Gastrocnemius medialis (tissue), 4 donors: Measurements from ENCODE around the gene LDB3. TPM values are rescaled to one million over a fixed set of nuclear protein-coding genes. Genes with fewer than 3 reads are reported as not detected.

ENCODE experiments used
- ATAC-seq, 2 donors: fragments of 150-250 bp; one replicate each; pipeline ENCODE4 v1.9.1; 2016
- DNase-seq, 2 donors: peaks; one replicate each; pipeline ENCODE4 v3.0.0-alpha.2; 2019
- H3K27ac ChIP-seq, 4 donors: fragments of 200-600 bp; sonication (generic); 1 replicate in 1 of 4; 2 replicates in 3 of 4; pipeline ENCODE4 v1.5.1; 2016 to 2018; ENCODE audit warnings: mild to moderate bottlenecking in 2 of 4, moderate library complexity in 1 of 4
- H3K27me3 ChIP-seq, 3 donors: fragments of 200-600 bp; sonication (generic) in 2 of 3; 1 replicate in 1 of 3; 2 replicates in 2 of 3; pipeline versions ENCODE4 v1.5.1 to v1.6.0; 2016 to 2019; ENCODE audit warnings: mild to moderate bottlenecking in 1 of 3, moderate library complexity in 1 of 3
- H3K36me3 ChIP-seq, 2 donors: fragments of 200-600 bp; sonication (generic) in 1 of 2; one replicate each; pipeline ENCODE4 v1.5.1; 2017 to 2018
- H3K4me1 ChIP-seq, 2 donors: fragments of 200-600 bp; sonication (generic) in 1 of 2; one replicate each; pipeline ENCODE4 v1.5.1; 2016 to 2017; ENCODE audit warnings: mild to moderate bottlenecking in 2 of 2
- H3K4me3 ChIP-seq, 4 donors: fragments of 200-600 bp; sonication (generic) in 3 of 4; 1 replicate in 1 of 4; 2 replicates in 3 of 4; pipeline ENCODE4 v1.5.1; 2016 to 2019; ENCODE audit warnings: mild to moderate bottlenecking in 2 of 4
- H3K9me3 ChIP-seq, 3 donors: fragments of 200-600 bp; sonication (generic) in 2 of 3; 1 replicate in 1 of 3; 2 replicates in 2 of 3; pipeline ENCODE4 v1.5.1; 2016 to 2019
- CTCF ChIP-seq, 5 experiments: fragments of 450-650 bp in 3 of 5; fragments of 200-600 bp in 2 of 5; sonication (generic) in 2 of 5; IDR thresholded peaks in 4 of 5; conservative IDR thresholded peaks in 1 of 5; 1 replicate in 4 of 5; 2 replicates in 1 of 5; pipeline ENCODE4 v1.5.1; 2016 to 2019; ENCODE audit warnings: antibody characterized with exemption in 5 of 5, mild to moderate bottlenecking in 3 of 5, moderate library complexity in 3 of 5
- POLR2A ChIP-seq, 2 donors: fragments of 450-650 bp; IDR thresholded peaks; one replicate each; pipeline ENCODE4 v1.6.1; 2017; ENCODE audit warnings: antibody characterized with exemption in 2 of 2, mild to moderate bottlenecking in 2 of 2, moderate library complexity in 2 of 2
- in situ Hi-C, 4 donors: fragments of 200-750 bp; cut with MboI; loops; one replicate each; pipeline versions ENCODE4 v1.15.0 to v1.8.0; 2017; ENCODE audit warnings: low sequenced_read_pairs in 4 of 4
- intact Hi-C: fragments of 100-400 bp; cut with DNase I; formaldehyde crosslinking; loops from one replicate; pipeline ENCODE4 v1.15.1; 2023; ENCODE audit warnings: low total_unique reads
- total RNA-seq, 4 donors: library from RNA; depleted of rRNA; stranded (reverse); fragments of >200 nt; gene quantifications; one replicate each; pipeline versions ENCODE4 v1.1.0 to v1.2.3, GENCODE V29; 2016

LDB3 gene
- total RNA-seq, 4 donors from 2014 or later: 164 to 305 (median 227) TPM

DNA sequence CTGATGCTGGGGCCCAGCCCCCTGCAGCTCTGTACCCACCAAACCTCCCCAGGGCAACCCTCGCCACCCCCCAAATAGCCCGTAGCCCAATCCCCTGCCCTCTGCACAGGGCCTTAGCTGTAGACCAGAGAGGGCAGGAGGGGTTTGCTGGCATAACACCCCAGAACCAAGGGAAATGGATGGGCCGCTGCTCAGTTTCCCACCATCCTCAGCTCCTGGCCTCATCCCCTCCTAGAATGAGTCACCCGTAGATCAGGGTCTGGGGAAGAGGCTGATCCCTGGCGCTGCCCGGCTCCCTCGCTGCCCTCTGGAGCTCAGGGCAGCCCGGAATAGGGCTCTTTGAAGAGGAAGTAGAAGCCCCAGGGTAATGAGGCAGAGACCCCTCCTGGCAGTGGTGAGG lies 31.2 kb downstream of the LDB3 start:
- intact Hi-C loops: no loop called here
- Histone ChIP-seq H3K4me3 (no peak overlapping the region), H3K36me3 (peaks cover 0 to 59% of the 10 kb centered on the region in 2 donors), H3K9me3 (no peaks in the 10 kb centered on the region), H3K27me3 (no peaks in the 10 kb centered on the region), H3K4me1 (peaks cover 4 to 13% of the 10 kb centered on the region in 2 donors), H3K27ac (peak overlapping the region; percentile 9 to 74 (median 52))
- no peak for DNase-seq
- no peak for ATAC-seq
- TF ChIP-seq CTCF (IDR thresholded peaks at IDR 0.05 in 4 of 5, conservative IDR thresholded peaks at IDR 0.05 in 1 of 5) (no peak), POLR2A (IDR thresholded peaks at IDR 0.05) (no peak)
- in situ Hi-C loops: loop anchor here in 2 of 4 donors (5.0 to 10.0 kb wide), 2 partner anchors 195 to 203 kb away; no protein-coding TSS in a partner anchor

- Histone ChIP-seq H3K36me3 (peaks cover 0 to 57% of the 10 kb centered on the region in 2 donors), H3K27me3 (no peaks in the 10 kb centered on the region), H3K4me1 (peaks cover 4 to 13% of the 10 kb centered on the region in 2 donors), H3K4me3 (no peak overlapping the region), H3K27ac (peak overlapping the region; percentile 9 to 74 (median 52)), H3K9me3 (no peaks in the 10 kb centered on the region)
- intact Hi-C loops: no loop called here
- TF ChIP-seq CTCF (IDR thresholded peaks at IDR 0.05 in 4 of 5, conservative IDR thresholded peaks at IDR 0.05 in 1 of 5) (no peak), POLR2A (IDR thresholded peaks at IDR 0.05) (no peak)
- in situ Hi-C loops: loop anchor here in 3 of 4 donors (5.0 to 10.0 kb wide), 2 partner anchors 195 to 202 kb away; no protein-coding TSS in a partner anchor
- DNase-seq (no peak), ATAC-seq (no peak)
These were observed 31.9 kb downstream of the LDB3 start for GRCh38 chr10:86699991-86700840.

DNA sequence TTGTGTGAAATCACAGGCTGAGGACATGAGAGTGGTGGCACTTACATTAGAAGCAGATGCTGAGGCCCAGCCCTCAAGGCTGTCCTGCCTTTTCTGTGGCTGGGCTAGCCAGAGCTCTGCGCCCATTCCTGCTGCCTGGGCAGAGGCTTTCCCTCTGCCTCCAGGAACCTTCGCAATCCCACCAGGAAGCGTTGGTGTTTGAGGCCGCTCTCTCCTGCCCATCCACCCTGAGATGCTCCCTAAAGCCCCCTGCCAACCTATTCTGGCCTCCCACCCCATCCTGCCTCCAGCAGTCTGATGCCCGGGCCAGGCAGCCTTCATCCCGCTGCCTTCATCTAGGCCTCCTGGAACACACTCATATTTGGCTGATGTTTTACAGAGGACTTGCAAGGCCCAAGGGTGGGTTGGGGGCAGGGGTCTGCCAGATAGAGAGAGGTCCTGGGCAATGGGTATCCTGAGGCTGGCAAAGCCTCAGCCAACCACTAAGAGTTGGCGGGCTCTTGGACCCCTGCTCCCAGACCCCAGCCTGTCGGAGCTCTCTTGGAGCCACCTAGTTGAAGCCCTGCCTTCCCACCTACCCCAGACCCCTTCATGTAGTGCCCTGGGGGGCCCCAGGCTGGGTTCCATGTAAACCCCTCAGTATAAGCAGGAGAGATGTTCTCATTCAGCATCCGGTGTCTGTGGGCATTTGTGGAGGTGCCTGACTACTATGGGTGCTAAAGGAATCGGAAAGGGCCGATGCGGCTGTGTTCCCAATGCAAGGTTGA lies 32.7 kb downstream of the LDB3 start:
- Histone ChIP-seq H3K27me3 (no peaks in the 10 kb centered on the region), H3K4me1 (peaks cover 9 to 13% of the 10 kb centered on the region in 2 donors), H3K4me3 (no peak overlapping the region), H3K9me3 (no peaks in the 10 kb centered on the region), H3K36me3 (peaks cover 0 to 52% of the 10 kb centered on the region in 2 donors), H3K27ac (peak overlapping the region in 1 of 4 donors; percentile 74)
- intact Hi-C loops: no loop called here
- DNase-seq (no peak), ATAC-seq (no peak)
- TF ChIP-seq CTCF (IDR thresholded peaks at IDR 0.05 in 4 of 5, conservative IDR thresholded peaks at IDR 0.05 in 1 of 5) (no peak), POLR2A (IDR thresholded peaks at IDR 0.05) (no peak)
- in situ Hi-C loops: loop anchor here in 1 of 4 donors (10.0 kb wide), 1 partner anchor 194 kb away; no protein-coding TSS in a partner anchor

- in situ Hi-C loops (loop anchor here in 1 of 4 donors (10.0 kb wide), 1 partner anchor 192 kb away; no protein-coding TSS in a partner anchor), intact Hi-C loops (no loop called here)
- no peaks in the 10 kb centered on the region for H3K27me3 ChIP-seq
- no peak for DNase-seq
- peak overlapping the region in 1 of 4 donors; percentile 28 for H3K27ac ChIP-seq
- H3K9me3 ChIP-seq: no peaks in the 10 kb centered on the region
- no peak for TF ChIP-seq CTCF (IDR thresholded peaks at IDR 0.05 in 4 of 5, conservative IDR thresholded peaks at IDR 0.05 in 1 of 5)
- H3K4me1 ChIP-seq: peaks cover 16 to 20% of the 10 kb centered on the region in 2 donors
- peaks cover 0 to 36% of the 10 kb centered on the region in 2 donors for H3K36me3 ChIP-seq
- no peak overlapping the region for H3K4me3 ChIP-seq
- ATAC-seq: no peak
These were observed 34.9 kb downstream of the LDB3 start for GRCh38 chr10:86703176-86703575.
